ENCODE results near the gene ADAMTS15.

ADAMTS15 gene

GRCh38 chr11:130483124-130483523 is 34.7 kb downstream of the ADAMTS15 start:
- no peak for DNase-seq

- no peak for DNase-seq
Observed at GRCh38 chr11:130485983-130486382, 37.5 kb downstream of the ADAMTS15 start.

GRCh38 chr11:130486391-130486836 is 38.0 kb downstream of the ADAMTS15 start:
- DNase-seq = no peak

GRCh38 chr11:130486987-130487923 is 38.8 kb downstream of the ADAMTS15 start:
- DNase-seq = no peak

GRCh38 chr11:130487924-130488815 is 39.7 kb downstream of the ADAMTS15 start:
- DNase-seq = no peak

GRCh38 chr11:130488848-130489584 is 40.6 kb downstream of the ADAMTS15 start:
- DNase-seq = no peak

GRCh38 chr11:130489716-130490115 is 41.3 kb downstream of the ADAMTS15 start:
- no peak for DNase-seq

GRCh38 chr11:130490682-130491449 is 42.4 kb downstream of the ADAMTS15 start:
- no peak for DNase-seq

- DNase-seq = no peak
Observed at GRCh38 chr11:130498181-130498580, 49.7 kb downstream of the ADAMTS15 start.

- DNase-seq = no peak
Observed at GRCh38 chr11:130499828-130500227, 51.4 kb downstream of the ADAMTS15 start.

- DNase-seq = no peak
Observed at GRCh38 chr11:130504317-130504716, 55.9 kb downstream of the ADAMTS15 start.

GRCh38 chr11:130508913-130509312 is 60.5 kb downstream of the ADAMTS15 start:
- no peak for DNase-seq

- DNase-seq = no peak
Observed at GRCh38 chr11:130509942-130510341, 61.5 kb downstream of the ADAMTS15 start.

- no peak for DNase-seq
Observed at GRCh38 chr11:130510407-130511006, 62.1 kb downstream of the ADAMTS15 start.

- no peak for DNase-seq
Observed at GRCh38 chr11:130511765-130512164, 63.3 kb downstream of the ADAMTS15 start.

- DNase-seq = no peak
Observed at GRCh38 chr11:130512662-130513061, 64.2 kb downstream of the ADAMTS15 start.

- DNase-seq = no peak
Observed at GRCh38 chr11:130513132-130513531, 64.7 kb downstream of the ADAMTS15 start.

- no peak for DNase-seq
Observed at GRCh38 chr11:130514316-130514715, 65.9 kb downstream of the ADAMTS15 start.

- DNase-seq = no peak
Observed at GRCh38 chr11:130514851-130515250, 66.4 kb downstream of the ADAMTS15 start.

- DNase-seq = no peak
Observed at GRCh38 chr11:130515829-130516553, 67.5 kb downstream of the ADAMTS15 start.

All from activated effector memory CD4-positive, alpha-beta T cell treated with Interleukin-2 at 50 U/mL for 16 hours (primary cell).